G401 (cell line): ENCODE results near the gene C1orf159. TPM values are rescaled to one million over a fixed set of nuclear protein-coding genes. Genes with fewer than 3 reads are reported as not detected.
A peak's percentile ranks its signal among the peaks of the same experiment; 100 is the strongest.

ENCODE experiments used
- DNase-seq: peaks from one replicate; pipeline ENCODE4 v3.0.0-alpha.2; 2015; ENCODE audit warnings: low spot score
- in situ Hi-C: cut with HindIII; loops from 2 replicates; pipeline ENCODE4 v1.10.0; 2016; ENCODE audit warnings: low sequenced_read_pairs, mixed read lengths
- total RNA-seq: library from RNA; depleted of rRNA; stranded (reverse); fragments of >200 nt; shearing (Covaris generic); gene quantifications from 2 replicates; pipeline ENCODE4 v1.2.3, GENCODE V29; 2014

Gene C1orf159
- total RNA-seq, 1 experiment from 2014 or later: 17.1 TPM

DNA sequence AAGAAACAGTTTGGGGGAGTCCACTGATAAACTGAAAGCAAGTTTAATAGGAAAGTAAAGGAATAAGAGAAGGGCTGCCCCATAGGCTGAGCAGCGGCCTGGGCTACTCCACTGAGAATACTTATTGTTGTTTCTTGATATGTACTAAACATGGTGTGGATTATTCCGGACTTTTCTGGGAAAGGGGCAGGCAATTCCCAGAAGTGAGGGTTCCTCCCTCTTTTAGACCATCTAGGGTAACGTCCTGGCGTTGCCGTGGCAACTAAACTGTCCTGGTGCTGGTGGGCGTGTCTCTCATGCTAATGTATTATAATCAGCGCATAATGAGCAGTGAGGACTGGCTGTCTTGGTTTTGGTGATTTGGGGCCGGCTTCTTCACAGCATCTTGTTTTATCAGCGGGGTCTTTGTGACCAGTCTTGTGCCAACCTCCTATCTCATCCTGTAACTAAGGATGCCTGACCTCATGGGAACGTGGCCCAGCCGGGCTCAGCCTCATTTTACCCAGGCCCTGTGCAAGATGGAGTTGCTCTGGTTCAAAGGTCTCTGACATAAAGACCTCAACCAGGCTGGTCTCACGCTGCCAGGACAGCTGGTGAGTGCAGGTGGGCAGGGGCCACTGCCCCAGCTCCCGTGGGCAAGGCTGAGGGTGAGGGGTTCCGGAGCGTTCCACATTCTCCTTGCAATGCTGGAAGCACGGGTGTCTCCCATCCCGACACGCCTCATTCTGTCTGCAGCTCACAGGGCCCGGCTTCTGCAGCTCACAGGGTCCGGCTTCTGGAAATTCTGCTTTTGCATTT lies 19.6 kb upstream of the C1orf159 start:
- no peak for DNase-seq
- in situ Hi-C loops: no loop called here

DNA sequence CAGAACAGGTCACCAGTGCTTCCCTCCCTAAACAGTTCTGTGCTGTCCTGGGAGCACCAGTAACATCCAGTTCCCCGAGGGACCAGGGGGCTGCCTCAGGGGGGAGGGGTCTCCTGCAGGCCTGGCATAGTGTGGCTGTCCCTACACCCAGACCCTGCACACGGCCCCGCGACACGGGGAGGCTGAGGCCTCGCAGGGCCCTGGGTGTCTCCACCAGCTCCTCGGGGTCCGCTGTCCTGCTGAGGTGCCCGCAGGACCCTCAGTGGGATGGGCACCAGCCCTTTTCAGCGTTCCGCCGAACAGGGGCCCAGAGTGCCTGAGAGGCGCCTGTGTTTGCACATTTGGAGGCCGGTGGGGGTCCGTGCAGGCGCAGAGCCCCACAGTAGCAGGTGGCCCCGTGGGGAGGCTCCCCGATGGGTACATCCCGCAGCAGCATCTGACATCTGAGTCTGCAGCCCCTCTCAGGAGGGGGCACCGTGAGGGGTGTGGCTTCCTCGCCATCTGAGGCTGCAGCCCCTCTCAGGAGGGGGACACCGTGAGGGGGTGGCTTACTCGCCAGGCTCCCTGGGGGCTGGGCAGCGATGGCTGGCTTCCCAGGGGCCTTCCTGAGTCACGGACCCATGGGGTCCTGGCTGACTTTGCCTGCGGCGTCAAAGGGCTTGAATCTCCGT lies 18.5 kb upstream of the C1orf159 start:
- in situ Hi-C loops: no loop called here
- DNase-seq: no peak

DNA sequence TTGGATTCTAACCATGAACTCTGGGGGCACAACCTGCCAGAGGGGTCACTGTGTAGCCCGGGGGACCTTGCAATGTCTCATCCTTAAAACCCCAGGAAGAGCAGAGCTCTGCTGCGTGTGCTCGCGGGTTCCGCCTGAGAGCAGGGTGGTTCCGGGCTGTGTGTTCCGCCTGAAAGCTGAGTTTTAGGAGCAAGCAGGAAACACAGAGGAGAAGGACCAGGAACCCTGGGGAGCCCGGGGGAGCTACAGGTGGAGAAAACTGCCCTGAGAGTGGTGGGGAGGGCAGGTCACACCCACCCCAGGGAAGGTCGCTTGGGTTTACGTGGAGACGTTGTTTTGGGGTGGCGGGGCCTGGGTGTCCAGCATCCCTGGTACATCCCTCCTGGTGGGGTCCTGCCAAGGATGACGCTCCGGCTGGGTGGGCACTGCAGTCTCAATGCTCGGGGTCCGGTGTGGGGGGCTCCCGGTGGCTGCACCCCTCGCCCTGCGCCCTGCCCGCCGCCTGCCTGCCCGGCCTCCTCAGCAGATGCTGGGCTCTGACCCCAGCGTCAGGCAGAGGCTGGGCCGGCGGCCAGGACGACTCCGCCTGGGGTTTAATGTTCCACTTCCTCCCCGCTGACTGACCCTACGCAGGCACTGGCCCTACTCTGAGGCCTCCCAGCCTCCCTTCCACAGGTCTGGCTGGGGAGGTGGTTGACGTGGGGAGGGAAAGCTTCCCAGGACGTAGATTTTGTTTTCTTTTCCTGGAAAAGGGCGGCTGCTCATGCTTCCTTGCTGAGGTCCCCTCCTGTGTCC lies 17.3 kb upstream of the C1orf159 start:
- no peak for DNase-seq
- in situ Hi-C loops: no loop called here

DNA sequence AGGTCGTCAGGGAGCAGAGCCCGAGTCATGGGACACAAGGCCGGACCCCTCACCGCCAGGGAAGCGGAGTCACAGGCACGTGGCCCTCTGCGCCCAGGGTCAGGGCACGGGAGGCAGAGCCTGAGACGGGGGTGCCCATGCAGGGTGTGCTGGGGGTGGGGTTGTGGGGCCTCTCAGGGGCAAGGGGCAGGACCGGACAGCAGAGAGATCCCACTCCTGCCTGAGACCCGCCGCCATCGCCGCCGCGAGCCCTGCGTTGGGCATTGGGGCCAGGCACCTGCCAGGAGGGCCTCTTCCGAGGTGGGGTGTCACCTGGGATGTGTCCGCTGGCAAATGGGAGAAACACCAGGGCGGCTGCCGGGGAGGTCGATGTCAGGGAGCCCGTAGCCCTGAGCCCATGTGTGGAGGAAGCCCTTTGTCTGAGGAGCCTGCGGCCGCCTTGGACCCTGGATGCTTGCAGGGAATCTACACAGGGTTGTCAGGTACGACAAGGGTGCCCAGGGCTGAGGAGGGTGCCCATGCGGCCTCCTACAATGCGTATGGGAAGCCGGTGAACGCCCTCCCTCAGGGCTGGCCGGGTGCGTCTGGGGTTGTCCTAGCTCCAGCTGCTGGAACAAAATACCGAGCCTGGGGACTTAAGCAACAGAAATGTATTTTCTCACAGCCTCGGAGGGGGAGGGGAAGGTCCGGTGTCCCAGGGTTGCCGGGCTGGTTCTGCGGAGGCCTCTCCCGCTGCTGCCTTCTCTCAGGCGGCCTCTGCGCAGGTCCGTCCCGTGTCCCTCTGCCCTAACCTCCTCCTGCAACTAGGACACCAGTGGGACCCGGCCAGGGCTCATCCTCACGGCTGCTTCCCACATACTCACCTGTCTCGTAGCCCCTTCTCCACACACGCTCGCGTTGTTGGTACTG lies 16.4 kb upstream of the C1orf159 start:
- no peak for DNase-seq
- in situ Hi-C loops: no loop called here

DNA sequence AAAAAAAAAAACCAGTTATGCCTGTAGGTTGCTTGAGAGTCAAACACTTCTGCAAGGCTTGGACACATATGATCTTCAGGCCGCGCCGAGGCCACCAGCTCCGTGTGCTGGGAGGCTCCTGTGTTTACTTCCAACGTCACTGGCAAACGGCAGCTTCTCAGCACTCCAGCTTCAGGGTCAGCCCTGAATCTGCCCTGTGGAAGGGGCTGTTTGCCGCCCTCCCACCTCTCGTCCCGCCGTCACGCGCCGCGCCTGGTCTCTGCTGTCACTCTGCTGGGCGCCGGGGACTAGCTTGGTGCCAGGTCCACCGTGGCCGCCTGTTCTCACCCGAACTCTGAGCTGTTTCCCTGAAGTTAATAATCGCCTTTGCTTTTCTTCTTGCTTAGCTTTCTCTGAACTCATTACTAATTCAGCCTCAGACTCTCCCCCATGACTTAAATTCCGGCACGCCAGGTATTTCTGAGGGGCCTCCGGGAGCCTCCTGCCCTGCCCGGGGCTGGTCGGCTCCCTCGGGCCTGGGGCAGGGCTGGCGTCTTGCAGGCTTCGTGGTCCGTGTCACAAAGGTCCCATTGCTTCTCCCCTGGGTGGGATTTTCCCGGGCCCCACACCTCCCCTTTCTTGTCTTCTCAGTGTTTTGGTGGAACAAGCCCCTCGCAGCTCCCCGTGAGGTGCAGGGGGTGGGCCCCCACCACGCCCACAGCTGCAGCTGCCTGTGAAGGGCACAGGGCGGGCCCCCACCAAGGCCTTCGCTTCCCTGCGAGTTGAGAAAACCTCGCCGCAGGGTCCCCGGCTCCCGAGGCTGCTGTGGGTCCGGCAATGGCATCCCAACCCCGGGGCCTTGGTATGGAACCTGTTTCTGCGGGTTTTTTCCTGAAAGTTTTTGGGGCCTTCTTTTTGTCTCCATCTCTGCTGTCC lies 14.6 kb upstream of the C1orf159 start:
- in situ Hi-C loops: no loop called here
- DNase-seq: no peak

DNA sequence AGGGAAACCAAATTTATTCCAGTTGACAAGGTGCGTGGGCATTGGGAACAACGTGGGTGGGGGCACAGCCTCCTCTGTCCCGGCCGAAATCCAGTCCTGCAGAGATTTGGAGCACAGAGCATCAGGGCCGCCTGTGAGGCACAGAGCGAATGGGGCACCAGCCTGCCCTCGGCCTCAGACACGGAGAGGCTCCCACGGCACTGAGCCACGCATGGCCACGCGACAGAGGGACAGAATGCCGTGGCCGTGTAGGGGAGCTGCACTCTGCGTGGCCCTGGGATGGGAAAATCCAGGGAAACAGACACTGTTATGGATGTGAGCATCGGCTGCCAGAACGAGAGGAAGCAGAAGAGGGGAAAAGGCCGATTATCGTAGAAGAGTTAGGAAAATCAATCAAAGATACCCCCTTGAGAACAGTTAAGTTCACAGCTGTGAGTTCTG lies 13.5 kb upstream of the C1orf159 start:
- in situ Hi-C loops: loop anchor here (5.0 kb wide), 1 partner anchor 43 kb away; the partner anchor contains the start of gene TTLL10
- no peak for DNase-seq

DNA sequence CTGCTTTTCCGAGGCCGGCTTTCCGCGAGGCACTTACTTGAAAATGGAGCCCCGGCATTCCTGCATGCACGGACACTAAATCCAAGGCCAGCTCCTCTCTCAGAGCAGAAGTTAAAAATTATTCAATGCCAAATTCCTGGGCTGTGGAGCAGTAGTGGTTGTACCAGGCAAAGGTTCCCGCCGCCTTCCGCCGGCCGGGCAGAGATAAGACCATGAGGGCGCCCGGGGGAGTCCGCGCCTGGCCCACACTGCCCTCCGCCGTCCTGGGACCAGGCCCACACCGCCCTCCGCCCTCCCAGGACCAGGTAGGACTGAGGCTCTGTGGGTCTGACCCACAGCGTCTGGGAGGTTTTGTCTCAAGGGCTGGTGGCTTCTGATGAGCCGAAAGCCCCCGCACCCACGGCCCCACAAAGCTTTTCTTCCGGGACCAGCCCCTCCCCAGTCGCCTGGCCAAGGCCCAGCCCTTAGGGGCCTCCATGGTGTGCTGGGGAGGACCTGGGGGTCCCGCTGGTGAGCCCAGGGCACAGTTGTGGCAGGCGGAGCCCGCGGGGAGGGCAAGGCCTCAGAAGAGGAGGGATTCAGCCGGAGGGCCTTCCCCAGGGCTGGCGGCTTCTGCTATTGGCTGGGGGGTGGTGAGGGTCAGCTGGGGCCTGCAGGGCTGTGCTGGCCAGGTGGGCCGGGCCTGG lies 12.7 kb upstream of the C1orf159 start:
- in situ Hi-C loops: loop anchor here (5.0 kb wide), 1 partner anchor 44 kb away; the partner anchor contains the start of gene TTLL10
- DNase-seq: no peak

DNA sequence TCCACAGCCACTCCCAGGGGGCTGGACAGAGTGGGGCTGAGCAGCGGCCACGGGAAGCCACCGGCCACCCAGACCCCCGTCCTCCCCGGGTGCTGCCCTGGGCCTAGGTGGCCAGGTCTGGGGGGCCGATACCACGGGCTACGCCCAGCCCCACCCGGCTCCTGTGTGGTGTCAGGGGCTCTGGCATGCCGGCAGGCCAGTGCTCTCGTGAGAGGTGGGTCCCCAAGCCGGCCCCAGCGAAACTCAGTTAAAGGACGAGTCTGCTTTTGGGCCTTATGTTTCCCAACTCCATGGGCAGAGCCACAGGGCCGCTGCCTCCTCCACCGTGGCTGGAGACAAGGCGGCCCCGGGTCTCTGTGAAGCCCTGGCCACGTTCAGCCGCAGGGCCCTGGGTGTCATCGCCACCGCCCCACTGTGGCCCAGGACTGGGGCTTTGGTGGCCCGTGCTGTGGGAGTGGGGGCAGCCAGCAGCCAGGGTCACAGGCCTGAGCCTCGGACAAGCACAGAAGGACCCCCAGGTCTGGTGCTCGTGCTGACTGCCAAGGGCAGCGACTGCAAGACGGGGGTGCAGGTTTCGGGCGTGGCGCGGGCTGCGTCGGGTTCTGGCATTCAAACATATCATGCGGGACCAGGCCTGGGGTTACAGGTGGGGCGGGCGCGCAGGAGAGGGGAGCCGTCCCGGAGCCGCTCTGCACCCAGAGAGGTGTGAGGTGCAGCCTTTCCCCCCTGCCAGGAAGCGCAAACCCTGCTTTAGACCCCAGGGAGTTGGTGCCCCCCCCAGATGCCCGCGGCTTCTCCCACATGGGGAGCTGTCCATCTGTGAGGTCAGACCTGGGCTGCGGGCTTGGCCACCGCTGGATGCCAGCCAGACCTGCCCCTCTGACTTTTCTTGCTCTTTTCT lies 11.9 kb upstream of the C1orf159 start:
- in situ Hi-C loops: loop anchor here (5.0 kb wide), 1 partner anchor 44 kb away; the partner anchor contains the start of gene TTLL10
- no peak for DNase-seq

DNA sequence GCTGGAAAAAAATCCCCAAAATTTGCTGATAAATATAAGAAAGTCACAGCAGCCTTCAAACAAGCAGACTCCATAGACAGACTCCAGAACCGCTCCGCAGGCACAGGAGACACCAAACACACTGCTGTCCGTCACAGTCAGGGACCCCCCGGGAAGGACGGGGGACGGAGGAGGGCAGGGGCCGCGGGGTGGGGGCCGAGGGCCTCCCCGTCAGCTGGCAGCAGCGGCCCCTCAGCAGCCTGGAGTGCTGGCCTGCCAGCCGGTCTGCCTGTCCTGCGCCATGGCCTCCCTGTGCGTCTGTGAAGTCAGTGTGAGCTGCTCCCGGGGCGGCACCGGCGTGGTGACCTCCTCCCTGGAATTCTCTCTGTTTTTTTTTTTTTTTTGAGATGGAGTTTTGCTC lies 10.1 kb upstream of the C1orf159 start:
- DNase-seq: no peak
- in situ Hi-C loops: loop anchor here (5.0 kb wide), 1 partner anchor 46 kb away; the partner anchor contains the start of gene TTLL10

DNA sequence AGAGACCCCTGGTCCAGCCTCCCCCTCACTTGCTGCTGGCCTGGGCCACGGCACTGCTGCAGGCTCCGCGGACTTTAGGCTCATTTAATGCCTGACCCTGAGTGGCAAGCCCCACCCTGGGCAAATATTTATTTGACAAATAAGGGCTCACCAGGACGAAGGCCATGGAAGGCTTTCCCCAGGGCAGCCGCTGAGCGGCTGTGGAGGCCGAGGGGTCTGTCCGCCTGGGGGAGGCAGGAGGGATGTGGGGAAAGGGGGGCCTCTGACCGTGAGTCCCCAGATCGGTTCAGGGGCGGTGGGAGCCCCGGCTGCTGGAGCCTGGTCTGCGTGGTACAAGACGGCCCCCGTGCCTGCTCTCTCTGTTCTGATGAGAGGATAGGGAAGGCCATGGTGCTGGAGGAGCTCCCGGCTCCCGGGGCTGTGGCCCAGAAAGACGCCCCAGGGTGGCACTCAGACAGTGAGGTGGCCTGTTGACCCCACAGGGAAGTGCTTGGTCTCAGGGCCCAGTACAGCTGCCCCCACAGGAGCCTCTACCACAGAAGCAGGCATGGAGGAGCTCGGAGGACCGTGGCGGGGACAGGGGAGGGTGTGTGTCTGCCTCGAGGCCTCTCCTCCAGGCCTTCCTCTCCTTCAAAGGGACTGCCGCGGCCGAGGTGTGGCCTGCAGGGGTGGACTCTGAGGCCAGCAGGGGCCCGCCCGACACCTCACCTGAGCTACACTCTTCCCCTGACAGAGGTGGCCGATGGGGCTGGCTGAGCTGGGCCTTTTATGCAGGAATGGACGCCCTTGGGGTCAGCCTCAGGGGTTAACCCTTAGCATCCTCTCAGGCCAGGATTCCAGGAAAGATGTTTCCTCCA lies 9.1 kb upstream of the C1orf159 start:
- in situ Hi-C loops: loop anchor here (5.0 kb wide), 1 partner anchor 47 kb away; the partner anchor contains the start of gene TTLL10
- no peak for DNase-seq

DNA sequence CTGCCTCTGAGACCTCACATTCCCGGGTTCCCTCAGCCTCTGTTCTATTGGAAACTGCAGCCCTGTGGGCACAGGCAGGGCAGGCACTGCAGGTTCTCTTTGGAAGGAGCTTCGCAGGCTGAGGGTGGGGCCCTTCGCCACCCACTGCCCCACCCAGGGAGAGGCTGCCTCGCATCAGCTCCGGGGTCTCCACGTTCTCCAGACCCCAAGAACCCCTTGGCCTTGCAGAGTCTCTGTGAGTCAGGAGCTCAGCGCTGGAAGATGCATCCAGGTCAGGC lies 8.6 kb upstream of the C1orf159 start:
- in situ Hi-C loops: no loop called here
- DNase-seq: no peak

DNA sequence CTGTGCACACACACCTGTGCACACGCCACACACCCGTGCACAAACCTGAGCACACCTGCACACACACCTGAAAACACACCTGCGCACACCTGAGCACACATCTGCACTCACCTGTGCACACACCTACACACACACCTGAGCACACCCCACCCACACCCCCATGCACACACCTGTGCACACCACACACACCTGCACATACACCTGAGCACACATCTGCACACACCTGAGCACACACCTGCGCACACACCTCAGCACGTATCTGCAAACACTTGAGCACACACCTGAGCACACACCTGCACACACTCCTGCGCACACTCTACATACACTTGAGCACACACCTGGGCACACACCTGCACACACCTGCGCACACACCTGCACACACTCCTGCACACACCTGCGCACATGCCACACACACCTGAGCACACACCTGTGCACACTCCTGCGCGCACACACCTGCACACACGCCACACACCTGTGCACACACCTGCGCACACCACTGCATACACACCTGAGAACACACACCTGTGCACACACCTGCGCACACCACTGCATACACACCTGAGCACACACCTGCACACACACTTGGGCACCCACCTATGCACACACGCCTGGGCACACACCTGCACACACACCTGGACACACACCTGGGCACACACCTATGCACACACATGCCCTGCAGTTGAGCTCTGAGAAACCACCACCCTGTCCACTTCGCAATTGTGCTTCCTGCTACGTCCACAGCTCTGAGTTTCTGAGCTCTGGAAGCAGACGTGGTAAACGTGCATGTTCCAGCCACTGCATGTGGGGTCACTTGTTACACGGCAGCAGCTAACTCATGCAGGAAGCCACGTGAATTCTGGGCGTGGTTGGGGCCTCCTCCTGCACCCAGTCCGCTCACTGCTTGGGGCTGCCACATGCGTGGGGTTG lies 8.0 kb upstream of the C1orf159 start:
- in situ Hi-C loops: no loop called here
- no peak for DNase-seq

DNA sequence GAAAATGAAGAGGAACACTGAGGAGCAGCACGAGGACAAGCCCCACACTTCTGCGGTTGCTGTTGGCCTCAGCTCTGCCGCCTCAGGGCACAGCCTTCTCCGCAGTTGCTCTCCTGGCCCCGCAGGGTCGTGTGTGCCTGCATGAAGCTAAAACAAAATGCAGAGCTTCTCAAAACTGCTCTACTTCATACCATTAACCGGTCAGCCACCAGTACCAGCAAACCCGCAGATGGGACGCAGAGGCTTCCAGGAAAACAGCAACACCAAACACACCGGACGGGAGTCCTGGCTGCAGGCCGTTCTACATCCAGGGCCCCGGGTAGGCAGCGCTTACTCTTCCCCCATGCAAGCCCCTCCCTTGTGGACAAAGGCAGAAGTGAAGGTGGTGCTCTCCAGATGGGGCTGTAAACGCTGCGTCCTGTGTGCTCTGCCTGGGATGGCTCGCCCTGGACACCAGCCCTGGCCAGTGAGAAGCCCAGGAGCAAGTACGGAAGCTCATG lies 7.1 kb upstream of the C1orf159 start:
- in situ Hi-C loops: no loop called here
- DNase-seq: peak; percentile 1

DNA sequence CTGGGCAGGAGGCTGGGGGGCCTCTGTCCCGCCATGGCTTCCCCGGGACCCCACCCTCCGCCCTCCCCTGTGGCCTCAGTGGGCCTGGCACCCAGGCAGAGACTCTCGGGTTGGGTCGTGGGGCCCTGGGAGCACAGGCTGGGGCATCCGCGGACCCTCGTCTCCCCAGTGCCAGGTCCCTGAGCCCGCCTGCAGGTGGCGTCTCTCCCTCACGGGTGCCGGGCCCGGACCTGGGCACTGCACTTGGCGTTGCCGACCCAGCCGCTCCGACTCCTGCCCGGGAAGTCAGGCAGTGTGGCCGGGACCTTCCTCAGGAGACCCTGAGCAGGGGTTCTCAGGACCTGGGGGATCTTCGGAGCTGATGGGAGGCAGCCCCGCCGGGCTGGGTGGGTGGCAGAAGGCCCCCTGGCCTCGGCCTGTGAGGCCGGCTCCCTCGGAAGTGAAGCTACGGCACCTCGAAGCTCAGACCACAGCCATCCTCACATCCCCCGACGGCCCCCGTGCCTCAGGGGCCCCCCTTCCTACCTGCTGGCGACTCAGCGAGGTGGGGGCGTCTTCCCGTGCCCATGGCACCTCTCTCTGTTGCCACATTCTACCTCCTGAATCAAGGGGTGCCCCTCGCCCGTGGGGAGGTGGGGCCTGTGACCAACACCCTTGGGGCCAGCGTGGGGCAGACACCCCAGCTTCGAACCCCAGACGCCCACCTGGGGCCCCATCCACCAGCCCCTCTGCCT lies 6.4 kb upstream of the C1orf159 start:
- peak; percentile 58 for DNase-seq
- in situ Hi-C loops: no loop called here
